Keratinocyte (primary cell): ENCODE results near the gene HRK.

Source experiments
- CTCF ChIP-seq, 3 experiments: IDR thresholded peaks in 1 of 3; conservative IDR thresholded peaks in 1 of 3; optimal IDR thresholded peaks in 1 of 3; 2 replicates in 2 of 3; 3 replicates in 1 of 3; pipeline versions ENCODE3 to v1.5.1; 2011; ENCODE audit warnings: low read length in 3 of 3, mild to moderate bottlenecking in 3 of 3, moderate library complexity in 2 of 3, control low read depth in 1 of 3, inconsistent platforms in 1 of 3; ENCODE audit not compliant: insufficient read depth in 2 of 3; ENCODE audit errors: extremely low read depth in 1 of 3
- EZH2 ChIP-seq: IDR thresholded peaks from one replicate; pipeline ENCODE4 v1.6.1; 2012; ENCODE audit warnings: inconsistent platforms, mild to moderate bottlenecking, low read length, moderate library complexity

- no peak for TF ChIP-seq CTCF (optimal IDR thresholded peaks at IDR 0.05 in 1 of 3, IDR thresholded peaks at IDR 0.05 in 1 of 3, conservative IDR thresholded peaks at IDR 0.05 in 1 of 3; ENCODE audit: extremely low read depth in 1 of 3, insufficient read depth in 2 of 3, low read length in 3 of 3)
- no peak for TF ChIP-seq EZH2
These were observed 38.2 kb downstream of the HRK start for GRCh38 chr12:116843085-116843484.
